Thoracic aorta (tissue), 2 donors: ENCODE measurements around the gene KIF12. TPM values are rescaled to one million over a fixed set of nuclear protein-coding genes. Genes with fewer than 3 reads are reported as not detected.
A peak's percentile ranks its signal among the peaks of the same experiment; 100 is the strongest.

Source experiments
- ATAC-seq: fragments of 150-250 bp; one replicate; pipeline ENCODE4 v1.8.0; 2017; ENCODE audit warnings: low read depth; ENCODE audit not compliant: insufficient number of reproducible peaks, low FRiP score
- DNase-seq: peaks from one replicate; pipeline ENCODE4 v3.0.0-alpha.2; 2020; ENCODE audit warnings: low spot score
- H3K27ac ChIP-seq, 2 donors: fragments of 200-600 bp; sonication (generic); 1 replicate in 1 of 2; 2 replicates in 1 of 2; pipeline ENCODE4 v1.5.1; 2016; ENCODE audit warnings: mild to moderate bottlenecking in 2 of 2, moderate library complexity in 2 of 2
- H3K27me3 ChIP-seq: fragments of 200-600 bp; sonication (generic); replicated peaks from 2 replicates; pipeline ENCODE4 v1.6.0; 2016; ENCODE audit warnings: mild to moderate bottlenecking; ENCODE audit not compliant: insufficient read depth
- H3K36me3 ChIP-seq: fragments of 200-600 bp; sonication (generic); one replicate; pipeline ENCODE4 v1.5.1; 2016
- H3K4me1 ChIP-seq, 2 donors: fragments of 200-600 bp; sonication (generic); 1 replicate in 1 of 2; 2 replicates in 1 of 2; pipeline versions ENCODE4 v1.5.1 to v1.6.0; 2016; ENCODE audit warnings: low read depth in 2 of 2, mild to moderate bottlenecking in 1 of 2; ENCODE audit not compliant: control insufficient read depth in 1 of 2
- H3K4me3 ChIP-seq: fragments of 200-600 bp; sonication (generic); 2 replicates; pipeline ENCODE4 v1.5.1; 2016; ENCODE audit warnings: mild to moderate bottlenecking
- H3K9me3 ChIP-seq: fragments of 200-600 bp; sonication (generic); 2 replicates; pipeline ENCODE4 v1.5.1; 2016
- CTCF ChIP-seq: fragments of 200-600 bp; sonication (generic); IDR thresholded peaks from one replicate; pipeline ENCODE4 v1.5.1; 2019; ENCODE audit warnings: antibody characterized with exemption
- total RNA-seq, 2 donors: library from RNA; depleted of rRNA; stranded (reverse); fragments of >200 nt; gene quantifications; one replicate each; pipeline versions ENCODE4 v1.1.0 to v1.2.3, GENCODE V29; 2016

The KIF12 gene
- total RNA-seq, 2 donors from 2014 or later, result not detected

GRCh38 chr9:114065304-114065703 lies 33.8 kb downstream of the KIF12 start:
- Histone ChIP-seq H3K36me3 (no peaks in the 10 kb centered on the region), H3K27me3 (no peaks in the 10 kb centered on the region), H3K9me3 (no peaks in the 10 kb centered on the region), H3K27ac (no peak overlapping the region), H3K4me3 (no peak overlapping the region), H3K4me1 (peaks cover under 1 to 8% of the 10 kb centered on the region in 2 donors)
- ATAC-seq (no peak), DNase-seq (no peak)
- no peak for TF ChIP-seq CTCF

GRCh38 chr9:114061830-114062474 lies 37.1 kb downstream of the KIF12 start:
- TF ChIP-seq CTCF, result no peak
- no peaks in the 10 kb centered on the region for H3K9me3 ChIP-seq
- H3K27me3 ChIP-seq, result no peaks in the 10 kb centered on the region
- H3K27ac ChIP-seq, result no peak overlapping the region
- H3K4me3 ChIP-seq, result no peak overlapping the region
- peaks cover 13 to 27% of the 10 kb centered on the region in 2 donors for H3K4me1 ChIP-seq
- DNase-seq (no peak), ATAC-seq (no peak)
- no peaks in the 10 kb centered on the region for H3K36me3 ChIP-seq

- Histone ChIP-seq H3K27ac (no peak overlapping the region), H3K4me1 (peaks cover 13 to 27% of the 10 kb centered on the region in 2 donors), H3K4me3 (no peak overlapping the region), H3K9me3 (no peaks in the 10 kb centered on the region), H3K27me3 (no peaks in the 10 kb centered on the region), H3K36me3 (no peaks in the 10 kb centered on the region)
- DNase-seq, result no peak
- TF ChIP-seq CTCF, result no peak
- ATAC-seq, result no peak
These were observed 37.8 kb downstream of the KIF12 start for GRCh38 chr9:114061292-114061691.

GRCh38 chr9:114060711-114061110 lies 38.4 kb downstream of the KIF12 start:
- DNase-seq, result no peak
- Histone ChIP-seq H3K9me3 (no peaks in the 10 kb centered on the region), H3K27ac (no peak overlapping the region), H3K4me3 (no peak overlapping the region), H3K4me1 (peaks cover 13 to 27% of the 10 kb centered on the region in 2 donors), H3K27me3 (no peaks in the 10 kb centered on the region), H3K36me3 (no peaks in the 10 kb centered on the region)
- ATAC-seq, result no peak
- TF ChIP-seq CTCF, result no peak

- Histone ChIP-seq H3K4me3 (no peak overlapping the region), H3K27me3 (no peaks in the 10 kb centered on the region), H3K27ac (peak overlapping the region; percentile 75 to 77), H3K36me3 (no peaks in the 10 kb centered on the region), H3K4me1 (peaks cover 13 to 27% of the 10 kb centered on the region in 2 donors), H3K9me3 (no peaks in the 10 kb centered on the region)
- ATAC-seq (no peak), DNase-seq (no peak)
- TF ChIP-seq CTCF, result no peak
These were observed 39.0 kb downstream of the KIF12 start for GRCh38 chr9:114060070-114060469.
